ENCODE data around the gene MYF5.

GRCh38 chr12:80704420-80704819 is 12.3 kb upstream of the MYF5 start:
- no peak for TF ChIP-seq RAD21 (IDR thresholded peaks at IDR 0.05; ENCODE audit: low read length)
- no peak for TF ChIP-seq CTCF (conservative IDR thresholded peaks at IDR 0.05; ENCODE audit: low read depth, low read length)
- no peak for TF ChIP-seq FOS (IDR thresholded peaks at IDR 0.05; ENCODE audit: low read depth, low read length)
- no peak for TF ChIP-seq POLR2A (IDR thresholded peaks at IDR 0.05; ENCODE audit: low read depth, low read length)
- TF ChIP-seq NFE2L2 (IDR thresholded peaks at IDR 0.05; ENCODE audit: low read depth, low read length): no peak
- no peak for TF ChIP-seq ELK1 (IDR thresholded peaks at IDR 0.05; ENCODE audit: borderline replicate concordance, low read depth, low read length)
- TF ChIP-seq CEBPB (IDR thresholded peaks at IDR 0.05; ENCODE audit: low read depth, low read length): no peak
- TF ChIP-seq USF2 (IDR thresholded peaks at IDR 0.05; ENCODE audit: low read depth, low read length): no peak
- no peak for TF ChIP-seq SMC3 (IDR thresholded peaks at IDR 0.05; ENCODE audit: low read depth, low read length)
- TF ChIP-seq CHD1 (IDR thresholded peaks at IDR 0.05; ENCODE audit: low read depth, low read length): no peak
- no peak for TF ChIP-seq RFX5 (IDR thresholded peaks at IDR 0.05; ENCODE audit: low read depth, low read length)
- no peak for TF ChIP-seq MAZ (IDR thresholded peaks at IDR 0.05; ENCODE audit: borderline replicate concordance, low read depth, low read length)
- no peak for TF ChIP-seq BHLHE40 (IDR thresholded peaks at IDR 0.05; ENCODE audit: low read depth, low read length)
